K562 (cell line): ENCODE measurements around the gene OVCA2. TPM values are rescaled to one million over a fixed set of nuclear protein-coding genes. Genes with fewer than 3 reads are reported as not detected.
"Not testable (repeated sequence)": the region's sequence is repeated elsewhere in the genome, so short reads cannot be mapped to it uniquely, and the experiment has no call there.

ENCODE experiments used
- ATAC-seq: fragments of 200-7000 bp; cut with Tn5 transposase; 3 replicates; pipeline ENCODE4 v1.9.1; 2020; ENCODE audit warnings: moderate library complexity
- BruUV-seq: library from RNA; stranded (reverse); fragments of 400-500 nt; replicated peaks from 2 replicates; lab custom pipeline; 2021; lab: Mats Ljungman, UMichigan
- CTCF ChIA-PET: fragments of 300-600 bp; formaldehyde crosslinking; extraction: SDS; loops from one replicate; lab custom pipeline; 2021; ENCODE audit warnings: low intra/inter-chr PET ratio; lab: Yijun Ruan, JAX
- POLR2A ChIA-PET: fragments of 300-600, 350-650 bp; sonication (Branson Sonifier 250); formaldehyde crosslinking; extraction: SDS; loops from one replicate; lab custom pipeline; 2021; ENCODE audit warnings: antibody characterized with exemption, inconsistent platforms; lab: Yijun Ruan, JAX
- DNase-seq, 4 experiments: peaks; one replicate each; pipeline versions ENCODE4 v3.0.0 to v3.0.0-alpha.2; 2011 to 2018; ENCODE audit warnings: low spot score in 3 of 4, mixed read lengths in 3 of 4; ENCODE audit errors: extremely low read depth in 1 of 4
- FAIRE-seq: peaks from 2 replicates; lab custom pipeline; 2011; peaks lifted over from hg19 to GRCh38; lab: Jason Lieb, UNC
- H2AFZ ChIP-seq: 2 replicates; pipeline ENCODE4 v1.6.0; 2011; ENCODE audit warnings: low read depth, low read length, control low read depth, inconsistent platforms
- H3K27ac ChIP-seq: fragments of 200-600 bp; 3 replicates; pipeline ENCODE4 v1.8.0; 2011; ENCODE audit warnings: low read depth, mild to moderate bottlenecking, control low read depth, inconsistent platforms, low read length, moderate library complexity, mixed read lengths; ENCODE audit errors: extremely low read depth
- H3K27me3 ChIP-seq, 2 experiments: fragments of 300-600 bp in 1 of 2; 2 replicates in 1 of 2; 3 replicates in 1 of 2; pipeline versions ENCODE4 v1.6.0 to v1.8.0; 2011; ENCODE audit warnings: inconsistent platforms in 2 of 2, low read length in 2 of 2, mild to moderate bottlenecking in 1 of 2, mixed read lengths in 1 of 2, moderate library complexity in 1 of 2; ENCODE audit not compliant: control insufficient read depth in 2 of 2, insufficient read depth in 2 of 2
- H3K36me3 ChIP-seq: fragments of 300-600 bp; 3 replicates; pipeline ENCODE4 v1.8.0; 2011; ENCODE audit warnings: mild to moderate bottlenecking, low read length, inconsistent platforms; ENCODE audit not compliant: control insufficient read depth, insufficient read depth
- H3K4me1 ChIP-seq, 2 experiments: fragments of 200-600 bp in 1 of 2; replicated peaks in 1 of 2; 2 replicates in 1 of 2; 3 replicates in 1 of 2; pipeline versions ENCODE4 v1.5.1 to v1.8.0; 2011; ENCODE audit warnings: inconsistent platforms in 2 of 2, low read length in 2 of 2, mild to moderate bottlenecking in 1 of 2, mixed read lengths in 1 of 2, moderate library complexity in 1 of 2; ENCODE audit not compliant: control insufficient read depth in 2 of 2, insufficient read depth in 2 of 2
- H3K4me2 ChIP-seq: 2 replicates; pipeline ENCODE4 v1.6.1; 2011; ENCODE audit warnings: low read length, control low read depth, inconsistent platforms, mixed read lengths; ENCODE audit not compliant: insufficient read depth
- H3K4me3 ChIP-seq: fragments of 200-600 bp; sonication (generic), shearing (Covaris generic); 2 replicates; pipeline ENCODE4 v1.5.1; 2016; ENCODE audit warnings: control low read depth, inconsistent platforms
- H3K79me2 ChIP-seq: fragments of 200-600 bp; 3 replicates; pipeline ENCODE4 v1.8.0; 2011; ENCODE audit warnings: low read length, inconsistent platforms; ENCODE audit not compliant: control insufficient read depth, insufficient read depth
- H3K9ac ChIP-seq, 2 experiments: 2 replicates each; pipeline versions ENCODE4 v1.6.0 to v1.6.1; 2011; ENCODE audit warnings: low read depth in 2 of 2, low read length in 2 of 2, control low read depth in 1 of 2, inconsistent platforms in 1 of 2, mild to moderate bottlenecking in 1 of 2, mixed read lengths in 1 of 2; ENCODE audit not compliant: insufficient read depth in 1 of 2
- H3K9me1 ChIP-seq: one replicate; pipeline ENCODE4 v1.6.0; 2011; ENCODE audit warnings: inconsistent platforms, mild to moderate bottlenecking, low read length, moderate library complexity; ENCODE audit not compliant: control insufficient read depth, insufficient read depth
- H3K9me3 ChIP-seq: replicated peaks from 2 replicates; pipeline ENCODE4 v1.5.1; 2011; ENCODE audit warnings: low read depth, low read length, inconsistent platforms; ENCODE audit not compliant: control insufficient read depth, insufficient read depth
- H4K20me1 ChIP-seq: replicated peaks from 2 replicates; pipeline ENCODE4 v1.6.1; 2011; ENCODE audit warnings: low read length, inconsistent platforms, mixed read lengths; ENCODE audit not compliant: control insufficient read depth, insufficient read depth
- BCOR ChIP-seq: fragments of 450-650 bp; IDR thresholded peaks from 2 replicates; pipeline ENCODE4 v1.6.1; 2016
- BHLHE40 ChIP-seq: IDR thresholded peaks from 2 replicates; pipeline ENCODE4 v1.6.1; 2011; ENCODE audit warnings: low read length, improper control_type of control experiment
- COPS2 ChIP-seq: fragments of 450-650 bp; conservative IDR thresholded peaks from 2 replicates; pipeline ENCODE4 v1.6.1; 2016; ENCODE audit warnings: mild to moderate bottlenecking, moderate library complexity
- CTBP1 ChIP-seq: fragments of 450-650 bp; IDR thresholded peaks from 2 replicates; pipeline ENCODE4 v1.6.1; 2016; ENCODE audit warnings: borderline replicate concordance
- HNRNPUL1 ChIP-seq: fragments of 200-400 bp; formaldehyde crosslinking; IDR thresholded peaks from 2 replicates; pipeline ENCODE4 v1.6.1; 2017; ENCODE audit warnings: low read length
- KLF10 ChIP-seq: fragments of 250-450 bp; sonication (Bioruptor Pico); IDR thresholded peaks from 2 replicates; pipeline ENCODE4 v1.6.1; 2021; ENCODE audit warnings: matching md5 sums
- MAZ ChIP-seq, 2 experiments: fragments of 450-650 bp in 1 of 2; sonication (generic) in 1 of 2; formaldehyde crosslinking; IDR thresholded peaks in 1 of 2; conservative IDR thresholded peaks in 1 of 2; 2 replicates each; pipeline versions ENCODE4 v1.4.0 to v1.5.0; 2020; ENCODE audit warnings: mild to moderate bottlenecking in 1 of 2, missing genetic modification reagents in 1 of 2
- NBN ChIP-seq: fragments of 450-650 bp; IDR thresholded peaks from 2 replicates; pipeline ENCODE4 v1.6.1; 2016; ENCODE audit warnings: low read depth, mild to moderate bottlenecking
- PHF21A ChIP-seq: fragments of 450-650 bp; IDR thresholded peaks from 2 replicates; pipeline ENCODE4 v1.6.1; 2017; ENCODE audit warnings: low read depth, borderline replicate concordance
- TAF7 ChIP-seq: fragments of 450-650 bp; IDR thresholded peaks from 2 replicates; pipeline ENCODE4 v1.6.1; 2016; ENCODE audit warnings: missing genetic modification characterization, missing compliant biosample characterization
- TCFL5 ChIP-seq: fragments of 250-450 bp; sonication (Bioruptor Pico); conservative IDR thresholded peaks from 2 replicates; pipeline ENCODE4 v1.6.1; 2021; ENCODE audit warnings: mild to moderate bottlenecking, moderate library complexity, matching md5 sums
- ZBTB34 ChIP-seq: fragments of 250-450 bp; sonication (Bioruptor Pico); IDR thresholded peaks from 2 replicates; pipeline ENCODE4 v1.8.0; 2021; ENCODE audit warnings: mild to moderate bottlenecking, moderate library complexity
- ZKSCAN8 ChIP-seq: fragments of 200-800 bp; sonication (Bioruptor generic); IDR thresholded peaks from 2 replicates; pipeline ENCODE4 v1.6.1; 2016; ENCODE audit warnings: missing genetic modification characterization, missing compliant biosample characterization
- ZNF174 ChIP-seq: fragments of 250-450 bp; sonication (Bioruptor Pico); IDR thresholded peaks from 2 replicates; pipeline ENCODE4 v1.4.0; 2020; ENCODE audit warnings: mild to moderate bottlenecking
- ZSCAN29 ChIP-seq: fragments of 450-650 bp; IDR thresholded peaks from 2 replicates; pipeline ENCODE4 v1.6.1; 2017
- WGBS: fragments of 100-300 bp; shearing (Covaris generic); methylation state at CpG from one replicate; pipeline ENCODE4 v1.1.6; 2016; ENCODE audit warnings: low coverage, mixed read lengths; ENCODE audit not compliant: insufficient coverage; ENCODE audit errors: missing lambda C conversion rate; 5-methylcytosine and 5-hydroxymethylcytosine counted together
- in situ Hi-C: fragments of 300-500 bp; cut with MboI; formaldehyde crosslinking; loops from 4 replicates; pipeline ENCODE4 v1.15.0; 2018; ENCODE audit warnings: inconsistent platforms, mixed read lengths
- intact Hi-C: fragments of 100-400 bp; cut with micrococcal nuclease; formaldehyde crosslinking; loops from 2 replicates; pipeline ENCODE4 v1.14.2; 2022
- polyA plus RNA-seq, 8 experiments: library from polyadenylated mRNA; depleted of rRNA in 4 of 8; stranded (reverse) in 5 of 8; unstranded in 3 of 8; fragments of >200 nt; fragmentation: Nextera tagmentation in 2 of 8; fragmentation: Illumina TruSeq in 1 of 8; extraction: Ambion mirVana in 2 of 8; extraction: Trizol in 1 of 8; gene quantifications; 2 replicates each; pipeline versions ENCODE4 v1.2.1 to v1.2.3, GENCODE V29; 2011 to 2014; ENCODE audit warnings: inconsistent platforms in 1 of 8, missing spikeins in 1 of 8
- total RNA-seq, 7 experiments: library from RNA; depleted of rRNA in 6 of 7; stranded (reverse); fragments of >200 nt in 6 of 7; fragmentation: Illumina TruSeq in 2 of 7; extraction: Trizol in 2 of 7; gene quantifications; 2 replicates each; pipeline versions ENCODE4 v1.2.1 to v1.2.3, GENCODE V29; 2011 to 2021; ENCODE audit warnings: low replicate concordance in 1 of 7

The OVCA2 gene
- total and polyA plus RNA-seq, 9 of the 15 experiments (the other 6 are each of a cell fraction or from before 2014, with no cell fraction given) = 3.0 to 23.7 (median 14.1) TPM

DNA sequence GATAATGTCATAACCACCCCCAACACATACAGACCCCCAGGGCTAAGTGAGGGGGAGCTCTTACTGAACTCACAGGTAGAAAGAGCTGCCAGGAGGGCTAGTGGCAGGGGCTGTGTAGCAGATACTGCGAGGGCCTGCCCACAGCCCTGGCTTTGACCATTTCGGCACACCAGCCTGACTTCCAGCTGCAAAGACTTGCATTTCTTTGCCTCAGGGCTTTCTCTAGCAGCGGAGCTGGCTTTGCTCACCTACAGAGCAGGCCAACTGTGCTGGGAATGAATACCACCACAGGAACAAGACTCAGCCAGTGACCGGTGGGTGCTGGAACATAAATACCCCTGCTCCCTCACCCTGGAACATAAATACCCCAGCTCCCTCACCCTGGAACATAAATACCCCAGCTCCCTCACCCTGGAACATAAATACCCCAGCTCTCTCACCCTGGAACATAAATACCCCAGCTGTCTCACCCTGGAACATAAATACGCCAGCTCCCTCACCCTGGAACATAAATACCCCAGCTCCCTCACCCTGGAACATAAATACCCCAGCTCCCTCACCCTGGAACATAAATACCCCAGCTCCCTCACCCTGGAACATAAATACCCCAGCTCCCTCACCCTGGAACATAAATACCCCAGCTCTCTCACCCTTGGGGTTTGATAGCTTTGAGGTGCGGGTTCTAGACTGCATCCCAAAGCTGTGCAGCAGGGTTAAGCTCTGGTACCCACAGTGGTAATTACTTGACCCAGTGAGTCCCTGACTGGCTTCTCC, 28.4 kb upstream of the OVCA2 start:
- CTCF ChIA-PET, FAIRE-seq, DNase-seq, H3K27ac ChIP-seq, H3K4me3 ChIP-seq, H2AFZ ChIP-seq, H3K9me3 ChIP-seq, H4K20me1 ChIP-seq, POLR2A ChIA-PET, ATAC-seq, H3K79me2 ChIP-seq, BruUV-seq, intact Hi-C loops, H3K9me1 ChIP-seq, H3K36me3 ChIP-seq, H3K9ac ChIP-seq, H3K4me1 ChIP-seq, in situ Hi-C loops, H3K4me2 ChIP-seq: not testable (repeated sequence)
- 0% methylated on average over 4 of the region's 6 CpGs for WGBS
- H3K27me3 ChIP-seq = peaks cover 24 to 62% of the 10 kb centered on the region in 2 experiments

DNA sequence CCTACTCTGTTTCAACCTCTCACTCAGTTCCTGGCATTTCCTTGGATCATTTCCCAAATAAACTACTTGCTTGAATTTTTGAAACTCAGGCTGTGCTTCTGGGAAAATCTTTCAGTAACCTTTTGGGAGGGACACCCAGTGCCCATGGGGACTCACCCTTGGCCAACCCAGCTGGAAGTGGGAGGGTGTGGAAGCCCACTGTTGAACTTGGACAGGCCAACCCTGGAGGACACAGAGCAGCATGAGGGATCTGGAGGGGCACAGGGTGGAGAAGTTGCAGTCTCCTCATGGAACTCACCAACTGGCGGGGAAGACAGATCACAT, 27.9 kb upstream of the OVCA2 start:
- H3K4me1 ChIP-seq = peaks cover 0 to 7% of the 10 kb centered on the region in 2 experiments; a peak in 2 of 5 replicates
- ATAC-seq = no peak
- H3K36me3 ChIP-seq = no peaks in the 10 kb centered on the region
- 0 out of 2 replicates have a peak, but pooled peaks cover 5% of the 10 kb centered on the region for H4K20me1 ChIP-seq
- in situ Hi-C loops (no loop called here), intact Hi-C loops (no loop called here)
- no peaks in the 10 kb centered on the region for H3K9me1 ChIP-seq
- POLR2A ChIA-PET = no interaction called here
- peaks cover 25 to 67% of the 10 kb centered on the region in 2 experiments for H3K27me3 ChIP-seq
- H3K9me3 ChIP-seq = no peaks in the 10 kb centered on the region
- no peak overlapping the region for H3K4me3 ChIP-seq
- no peak overlapping the region for H2AFZ ChIP-seq
- no peak for FAIRE-seq
- H3K9ac ChIP-seq = no peak overlapping the region
- H3K27ac ChIP-seq = no peak overlapping the region
- no peak for DNase-seq
- BruUV-seq = no TSS peak
- no peak overlapping the region for H3K4me2 ChIP-seq
- CTCF ChIA-PET = no interaction called here
- TF ChIP-seq COPS2 = no peak
- TF ChIP-seq ZSCAN29 = no peak
- no peak for TF ChIP-seq NBN
- no peak for TF ChIP-seq CTBP1
- no peak for TF ChIP-seq BHLHE40
- TF ChIP-seq ZBTB34 (CRISPR knock-in tag) = no peak
- TF ChIP-seq KLF10 (CRISPR knock-in tag) = no peak
- no peak for TF ChIP-seq ZKSCAN8 (CRISPR knock-in tag)
- no peak for TF ChIP-seq ZNF174 (CRISPR knock-in tag)
- TF ChIP-seq BCOR = no peak
- TF ChIP-seq MAZ (CRISPR knock-in tag; conservative IDR thresholded peaks at IDR 0.05 in 1 of 2, IDR thresholded peaks at IDR 0.05 in 1 of 2) = no peak
- no peak for TF ChIP-seq TCFL5 (CRISPR knock-in tag)
- no peak for TF ChIP-seq PHF21A
- TF ChIP-seq HNRNPUL1 = no peak
- no peak for TF ChIP-seq TAF7 (tag)
- no peaks in the 10 kb centered on the region for H3K79me2 ChIP-seq
- 18% methylated on average over 1 of the region's 1 CpG for WGBS
